ENCODE measurements around the gene KCNIP4. TPM values are rescaled to one million over a fixed set of nuclear protein-coding genes. Genes with fewer than 3 reads are reported as not detected.

Gene KCNIP4
- polyA plus RNA-seq, 3 donors: 0.09 to 0.25 TPM; not detected in 1

- Histone ChIP-seq H4K20me1 (ENCODE audit: insufficient read depth, low read length) (no peaks in the 10 kb centered on the region), H3K36me3 (replicated peaks in 1 of 2; ENCODE audit: control insufficient read depth in 1 of 2, insufficient read depth in 2 of 2, low read length in 2 of 2) (no peaks in the 10 kb centered on the region), H3K27me3 (ENCODE audit: control insufficient read depth in 2 of 2, insufficient read depth in 2 of 2, low read length in 2 of 2) (no peaks in the 10 kb centered on the region), H3K9ac (ENCODE audit: insufficient read depth, low read length, poor library complexity, severe bottlenecking) (no peak overlapping the region), H3K79me2 (ENCODE audit: insufficient read depth, low read length) (no peaks in the 10 kb centered on the region), H3K4me2 (replicated peaks; ENCODE audit: extremely low read depth, low read length, poor library complexity, severe bottlenecking) (no peak overlapping the region), H3K4me3 (replicated peaks in 1 of 3; ENCODE audit: low read depth in 2 of 3, low read length in 3 of 3) (no peak overlapping the region), H3K27ac (ENCODE audit: low read depth in 1 of 2, low read length in 2 of 2) (no peak overlapping the region), H3K9me3 (replicated peaks in 1 of 2; ENCODE audit: control insufficient read depth in 1 of 2, insufficient read depth in 1 of 2, low read length in 2 of 2) (peaks cover 0 to 4% of the 10 kb centered on the region in 2 donors), H3K4me1 (ENCODE audit: control insufficient read depth in 1 of 2, insufficient read depth in 2 of 2, low read length in 2 of 2) (no peaks in the 10 kb centered on the region), H2AFZ (ENCODE audit: insufficient read depth, low read depth, low read length, poor library complexity, severe bottlenecking) (no peak overlapping the region)
- Mint-ChIP-seq H3K4me3 (no peak overlapping the region), H3K9me3 (peaks cover 0 to 9% (median 2%) of the 10 kb centered on the region in 7 donors), H3K36me3 (no peaks in the 10 kb centered on the region), H3K27me3 (ENCODE audit: low read depth in 3 of 3) (peaks cover 0 to 2% (median 0%) of the 10 kb centered on the region in 3 donors), H3K27ac (no peak overlapping the region), H3K4me1 (no peaks in the 10 kb centered on the region)
- no CpG with 5 or more reads among the region's 3 CpGs for WGBS (ENCODE audit: insufficient coverage)
- intact Hi-C loops (cut with micrococcal nuclease): no loop called here
- TF ChIP-seq CTCF (IDR thresholded peaks at IDR 0.05): no peak
- DNase-seq: no peak
These were observed 1043.6 kb downstream of the KCNIP4 start for GRCh38 chr4:20904966-20905365.

DNA sequence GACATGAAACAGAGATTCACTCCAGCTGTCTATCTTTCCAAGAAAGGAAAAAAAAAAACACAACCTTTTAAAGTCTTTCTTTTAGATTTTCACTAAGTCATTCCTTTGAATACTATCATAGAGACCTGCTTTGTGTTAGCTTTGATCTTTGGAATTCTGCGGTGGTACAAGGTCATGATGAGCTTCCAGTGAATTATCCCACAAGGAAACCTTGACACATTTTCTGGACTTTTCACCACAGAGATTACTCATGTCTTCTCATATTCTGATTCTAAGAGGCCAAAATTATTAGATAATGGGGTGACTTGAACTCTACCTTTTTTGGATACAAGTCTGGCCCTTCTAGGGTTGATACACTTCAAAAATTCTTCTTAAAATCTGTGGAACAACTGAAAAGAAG, 1046.7 kb downstream of the KCNIP4 start:
- Histone ChIP-seq H3K9ac (ENCODE audit: insufficient read depth, low read length, poor library complexity, severe bottlenecking) (no peak overlapping the region), H3K27ac (ENCODE audit: low read depth in 1 of 2, low read length in 2 of 2) (no peak overlapping the region), H2AFZ (ENCODE audit: insufficient read depth, low read depth, low read length, poor library complexity, severe bottlenecking) (no peak overlapping the region), H3K4me2 (replicated peaks; ENCODE audit: extremely low read depth, low read length, poor library complexity, severe bottlenecking) (no peak overlapping the region), H3K4me1 (ENCODE audit: control insufficient read depth in 1 of 2, insufficient read depth in 2 of 2, low read length in 2 of 2) (no peaks in the 10 kb centered on the region), H3K79me2 (ENCODE audit: insufficient read depth, low read length) (no peaks in the 10 kb centered on the region), H3K9me3 (replicated peaks in 1 of 2; ENCODE audit: control insufficient read depth in 1 of 2, insufficient read depth in 1 of 2, low read length in 2 of 2) (no peaks in the 10 kb centered on the region), H3K27me3 (ENCODE audit: control insufficient read depth in 2 of 2, insufficient read depth in 2 of 2, low read length in 2 of 2) (no peaks in the 10 kb centered on the region), H3K4me3 (replicated peaks in 1 of 3; ENCODE audit: low read depth in 2 of 3, low read length in 3 of 3) (no peak overlapping the region), H3K36me3 (replicated peaks in 1 of 2; ENCODE audit: control insufficient read depth in 1 of 2, insufficient read depth in 2 of 2, low read length in 2 of 2) (no peaks in the 10 kb centered on the region), H4K20me1 (ENCODE audit: insufficient read depth, low read length) (no peaks in the 10 kb centered on the region)
- WGBS (ENCODE audit: insufficient coverage): no CpG with 5 or more reads among the region's 1 CpG
- Mint-ChIP-seq H3K9me3 (peaks cover 0 to 6% (median 2%) of the 10 kb centered on the region in 7 donors), H3K36me3 (no peaks in the 10 kb centered on the region), H3K27me3 (ENCODE audit: low read depth in 3 of 3) (peaks cover 0 to 2% (median 0%) of the 10 kb centered on the region in 3 donors), H3K4me3 (no peak overlapping the region), H3K27ac (no peak overlapping the region), H3K4me1 (no peaks in the 10 kb centered on the region)
- intact Hi-C loops (cut with micrococcal nuclease): no loop called here
- no peak for TF ChIP-seq CTCF (IDR thresholded peaks at IDR 0.05)
- no peak for DNase-seq

All from CD14-positive monocyte (primary cell).